ENCODE measurements around the gene WWTR1. TPM values are rescaled to one million over a fixed set of nuclear protein-coding genes. Genes with fewer than 3 reads are reported as not detected.

Gene WWTR1
- total RNA-seq, 1 experiment from 2014 or later: 25.5 TPM

DNA sequence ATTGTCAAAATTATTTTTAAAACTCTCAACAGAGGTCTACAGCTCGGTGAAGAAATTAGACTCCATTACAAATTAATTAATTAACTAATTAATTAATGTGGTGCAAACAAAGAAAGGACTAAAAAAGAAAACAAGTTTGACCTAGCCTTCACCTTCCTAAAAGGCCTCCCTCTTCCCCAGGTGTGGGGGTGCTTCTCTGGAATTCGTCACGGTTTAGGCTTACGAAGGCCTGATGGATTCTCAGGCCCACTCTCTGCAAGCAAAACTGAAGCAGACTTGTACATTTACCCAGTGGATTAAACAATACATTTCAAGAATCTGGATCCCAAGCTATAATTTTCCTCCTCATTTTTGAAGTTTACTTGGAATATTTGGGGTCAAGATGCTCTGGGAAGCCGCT lies 94.7 kb downstream of the WWTR1 start:
- ChIA-PET CTCF (interaction anchor here (1.0 kb wide), 1 partner anchor 74 kb away, joined by 6 read pairs; no protein-coding TSS in a partner anchor), POLR2A (no interaction called here)
- H3K4me3 Mint-ChIP-seq: no peak overlapping the region; the same call in 1 of the 2 replicates
- no peaks in the 10 kb centered on the region for H3K36me3 Mint-ChIP-seq
- no peak for DNase-seq (ENCODE audit: low spot score)
- peaks cover 42% of the 10 kb centered on the region for H3K4me1 Mint-ChIP-seq
- ATAC-seq: peak; percentile 68
- TF ChIP-seq, protein P1, sequence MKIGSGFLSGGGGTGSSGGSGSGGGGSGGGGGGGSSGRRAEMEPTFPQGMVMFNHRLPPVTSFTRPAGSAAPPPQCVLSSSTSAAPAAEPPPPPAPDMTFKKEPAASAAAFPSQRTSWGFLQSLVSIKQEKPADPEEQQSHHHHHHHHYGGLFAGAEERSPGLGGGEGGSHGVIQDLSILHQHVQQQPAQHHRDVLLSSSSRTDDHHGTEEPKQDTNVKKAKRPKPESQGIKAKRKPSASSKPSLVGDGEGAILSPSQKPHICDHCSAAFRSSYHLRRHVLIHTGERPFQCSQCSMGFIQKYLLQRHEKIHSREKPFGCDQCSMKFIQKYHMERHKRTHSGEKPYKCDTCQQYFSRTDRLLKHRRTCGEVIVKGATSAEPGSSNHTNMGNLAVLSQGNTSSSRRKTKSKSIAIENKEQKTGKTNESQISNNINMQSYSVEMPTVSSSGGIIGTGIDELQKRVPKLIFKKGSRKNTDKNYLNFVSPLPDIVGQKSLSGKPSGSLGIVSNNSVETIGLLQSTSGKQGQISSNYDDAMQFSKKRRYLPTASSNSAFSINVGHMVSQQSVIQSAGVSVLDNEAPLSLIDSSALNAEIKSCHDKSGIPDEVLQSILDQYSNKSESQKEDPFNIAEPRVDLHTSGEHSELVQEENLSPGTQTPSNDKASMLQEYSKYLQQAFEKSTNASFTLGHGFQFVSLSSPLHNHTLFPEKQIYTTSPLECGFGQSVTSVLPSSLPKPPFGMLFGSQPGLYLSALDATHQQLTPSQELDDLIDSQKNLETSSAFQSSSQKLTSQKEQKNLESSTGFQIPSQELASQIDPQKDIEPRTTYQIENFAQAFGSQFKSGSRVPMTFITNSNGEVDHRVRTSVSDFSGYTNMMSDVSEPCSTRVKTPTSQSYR (CRISPR knock-in tag; IDR thresholded peaks at IDR 0.05): no peak
- TF ChIP-seq, protein P2, sequence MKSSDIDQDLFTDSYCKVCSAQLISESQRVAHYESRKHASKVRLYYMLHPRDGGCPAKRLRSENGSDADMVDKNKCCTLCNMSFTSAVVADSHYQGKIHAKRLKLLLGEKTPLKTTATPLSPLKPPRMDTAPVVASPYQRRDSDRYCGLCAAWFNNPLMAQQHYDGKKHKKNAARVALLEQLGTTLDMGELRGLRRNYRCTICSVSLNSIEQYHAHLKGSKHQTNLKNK (CRISPR knock-in tag; IDR thresholded peaks at IDR 0.05): no peak
- TF ChIP-seq ESRRA (CRISPR knock-in tag; IDR thresholded peaks at IDR 0.05; ENCODE audit: borderline replicate concordance): no peak
- TF ChIP-seq ETV6 (CRISPR knock-in tag; IDR thresholded peaks at IDR 0.05): no peak
- no peak for TF ChIP-seq ZNF423 (CRISPR knock-in tag; IDR thresholded peaks at IDR 0.05)
- TF ChIP-seq FOXK1 (CRISPR knock-in tag; IDR thresholded peaks at IDR 0.05): no peak
- TF ChIP-seq SOX15 (CRISPR knock-in tag; IDR thresholded peaks at IDR 0.05): no peak
- H3K9me3 Mint-ChIP-seq: no peaks in the 10 kb centered on the region
- no peaks in the 10 kb centered on the region for H3K27me3 Mint-ChIP-seq (ENCODE audit: low read depth)
- H3K27ac Mint-ChIP-seq: peak overlapping the region; percentile 58; the same call in 1 of the 2 replicates

DNA sequence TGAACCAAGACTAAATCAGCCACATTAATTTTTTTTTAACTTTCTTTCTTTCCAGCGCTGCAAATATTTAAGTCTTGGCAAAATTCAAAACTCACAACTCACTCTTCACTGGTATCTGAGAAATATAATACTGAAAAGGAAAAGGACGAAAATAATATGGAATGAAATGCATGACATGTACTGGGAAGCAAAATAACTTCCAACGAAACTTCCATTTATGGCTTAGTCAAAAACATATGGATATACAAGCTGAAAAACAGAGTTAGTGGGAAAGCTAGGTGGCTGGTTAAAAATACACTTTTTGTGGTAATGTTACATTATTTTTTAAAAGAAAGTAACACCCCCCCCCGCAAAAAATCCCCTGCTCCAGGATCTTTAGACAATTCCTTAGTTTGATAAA lies 97.2 kb downstream of the WWTR1 start:
- Mint-ChIP-seq H3K27me3 (ENCODE audit: low read depth) (no peaks in the 10 kb centered on the region), H3K4me3 (no peak overlapping the region), H3K9me3 (no peaks in the 10 kb centered on the region), H3K36me3 (no peaks in the 10 kb centered on the region), H3K4me1 (peaks cover 47% of the 10 kb centered on the region), H3K27ac (no peak overlapping the region)
- ATAC-seq (no peak), DNase-seq (ENCODE audit: low spot score) (no peak)
- CTCF ChIA-PET: interaction anchor here (1.3 to 2.3 kb wide), 3 partner anchors 8 to 211 kb away, joined by 3 to 12 read pairs (median 8); no protein-coding TSS in a partner anchor
- POLR2A ChIA-PET: no interaction called here
- TF ChIP-seq, protein P3, sequence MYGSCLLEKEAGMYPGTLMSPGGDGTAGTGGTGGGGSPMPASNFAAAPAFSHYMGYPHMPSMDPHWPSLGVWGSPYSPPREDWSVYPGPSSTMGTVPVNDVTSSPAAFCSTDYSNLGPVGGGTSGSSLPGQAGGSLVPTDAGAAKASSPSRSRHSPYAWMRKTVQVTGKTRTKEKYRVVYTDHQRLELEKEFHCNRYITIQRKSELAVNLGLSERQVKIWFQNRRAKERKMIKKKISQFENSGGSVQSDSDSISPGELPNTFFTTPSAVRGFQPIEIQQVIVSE (CRISPR knock-in tag; IDR thresholded peaks at IDR 0.05; ENCODE audit: borderline replicate concordance): no peak
- no peak for TF ChIP-seq ZNF232 (CRISPR knock-in tag; IDR thresholded peaks at IDR 0.05)
- no peak for TF ChIP-seq CBFB (CRISPR knock-in tag; IDR thresholded peaks at IDR 0.05; ENCODE audit: low read depth)
- TF ChIP-seq ZNF416 (CRISPR knock-in tag; IDR thresholded peaks at IDR 0.05): no peak
- TF ChIP-seq TCF7 (CRISPR knock-in tag; IDR thresholded peaks at IDR 0.05; ENCODE audit: low read depth): no peak
- TF ChIP-seq IRF2 (CRISPR knock-in tag; IDR thresholded peaks at IDR 0.05; ENCODE audit: borderline replicate concordance, low read depth): no peak
- TF ChIP-seq GTF2I (CRISPR knock-in tag; conservative IDR thresholded peaks at IDR 0.05): no peak
- no peak for TF ChIP-seq SOX15 (CRISPR knock-in tag; IDR thresholded peaks at IDR 0.05)
- no peak for TF ChIP-seq JUN (CRISPR knock-in tag; IDR thresholded peaks at IDR 0.05)
- no peak for TF ChIP-seq RELA (CRISPR knock-in tag; IDR thresholded peaks at IDR 0.05; ENCODE audit: borderline replicate concordance)
- no peak for TF ChIP-seq SMAD3 (CRISPR knock-in tag; IDR thresholded peaks at IDR 0.05; ENCODE audit: borderline replicate concordance)
- TF ChIP-seq TP53 (CRISPR knock-in tag; IDR thresholded peaks at IDR 0.05): no peak

DNA sequence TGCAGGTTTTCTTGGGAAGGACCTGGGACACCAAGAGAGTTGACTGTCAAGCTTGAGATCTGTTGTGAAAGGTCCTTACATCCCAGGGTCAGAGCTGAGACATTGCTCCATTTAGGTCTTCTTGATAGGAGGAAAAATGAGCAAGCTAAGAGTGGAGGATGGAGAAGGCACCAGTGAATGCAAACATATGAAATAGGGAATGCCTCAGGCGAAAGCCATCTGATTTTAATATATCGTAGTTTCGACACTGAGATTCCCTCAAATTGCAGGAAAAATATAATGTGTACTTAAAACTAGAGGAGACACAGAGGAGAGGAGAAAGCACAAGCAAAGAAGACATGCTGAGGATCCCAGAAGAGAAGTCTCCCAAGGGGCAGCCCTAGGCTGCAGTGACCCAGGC lies 97.8 kb downstream of the WWTR1 start:
- TF ChIP-seq, protein P4, sequence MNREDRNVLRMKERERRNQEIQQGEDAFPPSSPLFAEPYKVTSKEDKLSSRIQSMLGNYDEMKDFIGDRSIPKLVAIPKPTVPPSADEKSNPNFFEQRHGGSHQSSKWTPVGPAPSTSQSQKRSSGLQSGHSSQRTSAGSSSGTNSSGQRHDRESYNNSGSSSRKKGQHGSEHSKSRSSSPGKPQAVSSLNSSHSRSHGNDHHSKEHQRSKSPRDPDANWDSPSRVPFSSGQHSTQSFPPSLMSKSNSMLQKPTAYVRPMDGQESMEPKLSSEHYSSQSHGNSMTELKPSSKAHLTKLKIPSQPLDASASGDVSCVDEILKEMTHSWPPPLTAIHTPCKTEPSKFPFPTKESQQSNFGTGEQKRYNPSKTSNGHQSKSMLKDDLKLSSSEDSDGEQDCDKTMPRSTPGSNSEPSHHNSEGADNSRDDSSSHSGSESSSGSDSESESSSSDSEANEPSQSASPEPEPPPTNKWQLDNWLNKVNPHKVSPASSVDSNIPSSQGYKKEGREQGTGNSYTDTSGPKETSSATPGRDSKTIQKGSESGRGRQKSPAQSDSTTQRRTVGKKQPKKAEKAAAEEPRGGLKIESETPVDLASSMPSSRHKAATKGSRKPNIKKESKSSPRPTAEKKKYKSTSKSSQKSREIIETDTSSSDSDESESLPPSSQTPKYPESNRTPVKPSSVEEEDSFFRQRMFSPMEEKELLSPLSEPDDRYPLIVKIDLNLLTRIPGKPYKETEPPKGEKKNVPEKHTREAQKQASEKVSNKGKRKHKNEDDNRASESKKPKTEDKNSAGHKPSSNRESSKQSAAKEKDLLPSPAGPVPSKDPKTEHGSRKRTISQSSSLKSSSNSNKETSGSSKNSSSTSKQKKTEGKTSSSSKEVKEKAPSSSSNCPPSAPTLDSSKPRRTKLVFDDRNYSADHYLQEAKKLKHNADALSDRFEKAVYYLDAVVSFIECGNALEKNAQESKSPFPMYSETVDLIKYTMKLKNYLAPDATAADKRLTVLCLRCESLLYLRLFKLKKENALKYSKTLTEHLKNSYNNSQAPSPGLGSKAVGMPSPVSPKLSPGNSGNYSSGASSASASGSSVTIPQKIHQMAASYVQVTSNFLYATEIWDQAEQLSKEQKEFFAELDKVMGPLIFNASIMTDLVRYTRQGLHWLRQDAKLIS (CRISPR knock-in tag; IDR thresholded peaks at IDR 0.05; ENCODE audit: borderline replicate concordance): no peak
- TF ChIP-seq MYBL2 (CRISPR knock-in tag; IDR thresholded peaks at IDR 0.05) (no peak), ZNF423 (CRISPR knock-in tag; IDR thresholded peaks at IDR 0.05) (no peak), ZBTB21 (CRISPR knock-in tag; IDR thresholded peaks at IDR 0.05; ENCODE audit: borderline replicate concordance) (no peak)
- TF ChIP-seq, protein P1 (CRISPR knock-in tag; IDR thresholded peaks at IDR 0.05): no peak
- ChIA-PET CTCF (interaction anchor here (1.0 to 2.3 kb wide), 4 partner anchors 9 to 212 kb away, joined by 3 to 12 read pairs (median 6); no protein-coding TSS in a partner anchor), POLR2A (interaction anchor here (0.6 kb wide), 1 partner anchor 164 kb away, joined by 3 read pairs; no protein-coding TSS in a partner anchor)
- Mint-ChIP-seq H3K9me3 (no peaks in the 10 kb centered on the region), H3K4me3 (no peak overlapping the region), H3K27me3 (ENCODE audit: low read depth) (no peaks in the 10 kb centered on the region), H3K36me3 (no peaks in the 10 kb centered on the region), H3K4me1 (peaks cover 51% of the 10 kb centered on the region), H3K27ac (no peak overlapping the region)
- ATAC-seq: no peak
- DNase-seq (ENCODE audit: low spot score): no peak

All from WTC11 (cell line).